ENCODE data around the gene ARL4C. TPM values are rescaled to one million over a fixed set of nuclear protein-coding genes. Genes with fewer than 3 reads are reported as not detected.
"Not testable (repeated sequence)": the region's sequence is repeated elsewhere in the genome, so short reads cannot be mapped to it uniquely, and the experiment has no call there.

ARL4C gene
- total RNA-seq, 1 experiment from 2014 or later: 51.3 TPM

GRCh38 chr2:234459401-234460009 is 37.4 kb downstream of the ARL4C start:
- no peaks in the 10 kb centered on the region for H3K36me3 ChIP-seq (ENCODE audit: low read depth)
- POLR2A ChIA-PET (ENCODE audit: unreplicated experiment): interaction anchor here (0.6 to 0.7 kb wide), 2 partner anchors 451 to 938 kb away, joined by 3 to 10 read pairs; no protein-coding TSS in a partner anchor
- intact Hi-C loops (cut with micrococcal nuclease; ENCODE audit: unreplicated experiment): no loop called here
- BruUV-seq (replicated peaks): no TSS peak
- no peaks in the 10 kb centered on the region for H3K9me2 ChIP-seq (ENCODE audit: insufficient read depth)
- no peak overlapping the region for H3K4me3 ChIP-seq
- H3F3A ChIP-seq (ENCODE audit: insufficient read depth, low read depth): peaks cover 13% of the 10 kb centered on the region; the same call in 1 of the 2 replicates
- no peak overlapping the region for H3K27ac ChIP-seq
- CTCF ChIA-PET: no interaction called here
- peaks cover 31% of the 10 kb centered on the region for H3K4me1 ChIP-seq (replicated peaks; ENCODE audit: insufficient read depth)
- no peak overlapping the region for H2AFZ ChIP-seq
- no peak overlapping the region for H3K4me2 ChIP-seq
- H3K79me2 ChIP-seq (ENCODE audit: low read depth): no peaks in the 10 kb centered on the region
- no peaks in the 10 kb centered on the region for H3K9me3 ChIP-seq (ENCODE audit: insufficient read depth, low read depth)
- peak; percentile 24 to 30 for DNase-seq
- no peak for TF ChIP-seq EZH2 (IDR thresholded peaks at IDR 0.05; ENCODE audit: low read depth)
- TF ChIP-seq, protein P1, sequence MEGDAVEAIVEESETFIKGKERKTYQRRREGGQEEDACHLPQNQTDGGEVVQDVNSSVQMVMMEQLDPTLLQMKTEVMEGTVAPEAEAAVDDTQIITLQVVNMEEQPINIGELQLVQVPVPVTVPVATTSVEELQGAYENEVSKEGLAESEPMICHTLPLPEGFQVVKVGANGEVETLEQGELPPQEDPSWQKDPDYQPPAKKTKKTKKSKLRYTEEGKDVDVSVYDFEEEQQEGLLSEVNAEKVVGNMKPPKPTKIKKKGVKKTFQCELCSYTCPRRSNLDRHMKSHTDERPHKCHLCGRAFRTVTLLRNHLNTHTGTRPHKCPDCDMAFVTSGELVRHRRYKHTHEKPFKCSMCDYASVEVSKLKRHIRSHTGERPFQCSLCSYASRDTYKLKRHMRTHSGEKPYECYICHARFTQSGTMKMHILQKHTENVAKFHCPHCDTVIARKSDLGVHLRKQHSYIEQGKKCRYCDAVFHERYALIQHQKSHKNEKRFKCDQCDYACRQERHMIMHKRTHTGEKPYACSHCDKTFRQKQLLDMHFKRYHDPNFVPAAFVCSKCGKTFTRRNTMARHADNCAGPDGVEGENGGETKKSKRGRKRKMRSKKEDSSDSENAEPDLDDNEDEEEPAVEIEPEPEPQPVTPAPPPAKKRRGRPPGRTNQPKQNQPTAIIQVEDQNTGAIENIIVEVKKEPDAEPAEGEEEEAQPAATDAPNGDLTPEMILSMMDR (conservative IDR thresholded peaks at IDR 0.05): no peak
- H4K20me1 ChIP-seq (ENCODE audit: insufficient read depth): no peaks in the 10 kb centered on the region
- no peaks in the 10 kb centered on the region for H3K27me3 ChIP-seq (ENCODE audit: insufficient read depth, low read depth)

GRCh38 chr2:234458466-234458865 is 38.4 kb downstream of the ARL4C start:
- 0 out of 2 replicates have a peak, but pooled peaks cover 4% of the 10 kb centered on the region for H3K9me3 ChIP-seq (ENCODE audit: insufficient read depth, low read depth)
- TF ChIP-seq, protein P1 (conservative IDR thresholded peaks at IDR 0.05): no peak
- TF ChIP-seq EZH2 (IDR thresholded peaks at IDR 0.05; ENCODE audit: low read depth): no peak
- H3K4me1 ChIP-seq (replicated peaks; ENCODE audit: insufficient read depth): peaks cover 22% of the 10 kb centered on the region
- no peaks in the 10 kb centered on the region for H3K27me3 ChIP-seq (ENCODE audit: insufficient read depth, low read depth)
- BruUV-seq (replicated peaks): no TSS peak
- H4K20me1 ChIP-seq (ENCODE audit: insufficient read depth): no peaks in the 10 kb centered on the region
- no peak overlapping the region for H3K4me3 ChIP-seq
- H3K27ac ChIP-seq: no peak overlapping the region
- H3K36me3 ChIP-seq (ENCODE audit: low read depth): no peaks in the 10 kb centered on the region
- intact Hi-C loops (cut with micrococcal nuclease; ENCODE audit: unreplicated experiment): no loop called here
- no peaks in the 10 kb centered on the region for H3K9me2 ChIP-seq (ENCODE audit: insufficient read depth)
- DNase-seq: no peak
- ChIA-PET CTCF (interaction anchor here (0.6 to 0.7 kb wide), 2 partner anchors 296 to 349 kb away, joined by 5 read pairs; no protein-coding TSS in a partner anchor), POLR2A (ENCODE audit: unreplicated experiment) (no interaction called here)
- no peak overlapping the region for H2AFZ ChIP-seq
- no peaks in the 10 kb centered on the region for H3K79me2 ChIP-seq (ENCODE audit: low read depth)
- H3F3A ChIP-seq (ENCODE audit: insufficient read depth, low read depth): peaks cover 3% of the 10 kb centered on the region; the same call in 1 of the 2 replicates
- H3K4me2 ChIP-seq: no peak overlapping the region

GRCh38 chr2:234457421-234457820 is 39.5 kb downstream of the ARL4C start:
- H3K27me3 ChIP-seq (ENCODE audit: insufficient read depth, low read depth): no peaks in the 10 kb centered on the region
- no peaks in the 10 kb centered on the region for H3K9me2 ChIP-seq (ENCODE audit: insufficient read depth)
- no peak overlapping the region for H3K27ac ChIP-seq
- H3K4me2 ChIP-seq: no peak overlapping the region
- 0 out of 2 replicates have a peak, but pooled peaks cover 4% of the 10 kb centered on the region for H3K9me3 ChIP-seq (ENCODE audit: insufficient read depth, low read depth)
- H4K20me1 ChIP-seq (ENCODE audit: insufficient read depth): no peaks in the 10 kb centered on the region
- no peaks in the 10 kb centered on the region for H3K79me2 ChIP-seq (ENCODE audit: low read depth)
- BruUV-seq (replicated peaks): no TSS peak
- H3K4me1 ChIP-seq (replicated peaks; ENCODE audit: insufficient read depth): peaks cover 22% of the 10 kb centered on the region
- no peaks in the 10 kb centered on the region for H3K36me3 ChIP-seq (ENCODE audit: low read depth)
- TF ChIP-seq, protein P1 (conservative IDR thresholded peaks at IDR 0.05): no peak
- CTCF ChIA-PET: no interaction called here
- peaks cover 4% of the 10 kb centered on the region for H3F3A ChIP-seq (ENCODE audit: insufficient read depth, low read depth)
- no peak overlapping the region for H3K4me3 ChIP-seq
- intact Hi-C loops (cut with micrococcal nuclease; ENCODE audit: unreplicated experiment): no loop called here
- peak in 1 of 2 experiments; percentile 28 for DNase-seq
- POLR2A ChIA-PET (ENCODE audit: unreplicated experiment): interaction anchor here (0.5 kb wide), 1 partner anchor 30 kb away, joined by 3 read pairs; no protein-coding TSS in a partner anchor
- H2AFZ ChIP-seq: no peak overlapping the region

DNA sequence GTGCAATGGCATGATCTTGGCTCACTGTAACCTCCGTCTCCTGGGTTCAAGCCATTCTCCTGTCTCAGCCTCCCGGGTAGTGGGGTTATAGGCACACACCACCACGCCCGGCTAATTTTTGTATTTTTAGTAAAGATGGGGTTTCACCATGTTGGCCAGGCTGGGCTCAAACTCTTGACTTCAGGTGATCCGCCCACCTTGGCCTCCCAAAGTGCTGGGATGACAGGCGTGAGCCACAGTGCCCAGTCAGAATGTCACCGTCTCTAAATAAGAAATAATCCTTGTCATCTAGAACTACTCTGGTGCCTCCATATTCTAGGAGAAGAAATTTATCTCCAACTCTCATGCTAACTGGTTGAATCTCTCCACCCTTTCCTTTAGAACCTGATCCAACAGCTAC is 41.6 kb downstream of the ARL4C start:
- H3K4me1 ChIP-seq (replicated peaks; ENCODE audit: insufficient read depth): peaks cover 34% of the 10 kb centered on the region
- H3K36me3 ChIP-seq (ENCODE audit: low read depth); H3K27me3 ChIP-seq (ENCODE audit: insufficient read depth, low read depth); H3K9me2 ChIP-seq (ENCODE audit: insufficient read depth); H3K79me2 ChIP-seq (ENCODE audit: low read depth); CTCF ChIA-PET; H2AFZ ChIP-seq; DNase-seq; H3K27ac ChIP-seq; H3K9me3 ChIP-seq (ENCODE audit: insufficient read depth, low read depth); POLR2A ChIA-PET (ENCODE audit: unreplicated experiment); H3K4me2 ChIP-seq; H4K20me1 ChIP-seq (ENCODE audit: insufficient read depth); BruUV-seq (replicated peaks); H3K4me3 ChIP-seq; intact Hi-C loops (cut with micrococcal nuclease; ENCODE audit: unreplicated experiment): not testable (repeated sequence)
- H3F3A ChIP-seq (ENCODE audit: insufficient read depth, low read depth): peaks cover 14% of the 10 kb centered on the region
